Endothelial cell of hepatic sinusoid (primary cell): Measurements from ENCODE around the gene STOX1.
"Not testable (repeated sequence)": the region's sequence is repeated elsewhere in the genome, so short reads cannot be mapped to it uniquely, and the experiment has no call there.

ENCODE experiments used
- in situ Hi-C: cut with HindIII; loops from 2 replicates; pipeline ENCODE4 v1.10.0; 2017; ENCODE audit warnings: low sequenced_read_pairs

STOX1 gene

DNA sequence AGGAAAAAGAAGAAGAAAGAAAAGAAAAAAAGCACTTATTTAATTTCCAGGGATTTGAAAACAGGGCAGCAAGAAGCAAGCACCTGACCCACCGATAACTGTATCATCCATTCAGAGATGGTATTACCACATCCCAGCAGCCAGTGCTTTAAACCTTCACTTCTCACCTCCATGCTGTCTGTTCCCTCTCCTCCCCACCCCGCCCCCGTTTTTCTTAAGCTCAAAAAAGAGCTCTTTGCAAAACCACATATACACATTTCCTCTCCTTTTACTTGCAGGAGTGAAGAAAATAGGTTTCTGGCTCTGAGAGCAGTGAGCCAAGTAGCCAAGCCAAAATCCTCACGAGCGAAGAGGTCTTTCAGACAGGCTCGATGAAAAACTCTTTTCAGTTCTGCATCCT lies 2.2 kb downstream of the STOX1 start:
- in situ Hi-C loops: no loop called here

DNA sequence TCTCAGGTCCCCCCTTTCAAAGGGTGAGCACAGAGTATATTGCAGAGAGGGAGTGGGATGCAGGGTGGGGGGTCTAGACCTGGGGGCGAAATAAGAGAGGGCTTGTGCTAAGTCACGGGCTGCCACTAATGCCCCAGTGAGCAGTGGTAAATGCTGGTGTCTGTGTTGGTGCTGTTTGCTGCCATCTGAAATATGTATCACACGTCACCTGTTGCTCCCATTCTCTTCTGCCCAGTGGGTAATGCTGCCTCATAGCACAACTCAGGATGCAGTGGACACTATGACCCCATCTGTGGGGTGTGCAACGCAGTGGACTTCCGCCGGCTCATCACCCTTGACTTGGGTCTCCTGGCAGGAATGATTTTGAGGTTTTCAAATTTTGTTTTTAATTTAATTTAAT lies 2.6 kb downstream of the STOX1 start:
- in situ Hi-C loops: no loop called here

- in situ Hi-C loops: no loop called here
Observed at GRCh38 chr10:68831961-68832455, 4.7 kb downstream of the STOX1 start.

- in situ Hi-C loops: no loop called here
Observed at GRCh38 chr10:68832601-68833000, 5.3 kb downstream of the STOX1 start.

DNA sequence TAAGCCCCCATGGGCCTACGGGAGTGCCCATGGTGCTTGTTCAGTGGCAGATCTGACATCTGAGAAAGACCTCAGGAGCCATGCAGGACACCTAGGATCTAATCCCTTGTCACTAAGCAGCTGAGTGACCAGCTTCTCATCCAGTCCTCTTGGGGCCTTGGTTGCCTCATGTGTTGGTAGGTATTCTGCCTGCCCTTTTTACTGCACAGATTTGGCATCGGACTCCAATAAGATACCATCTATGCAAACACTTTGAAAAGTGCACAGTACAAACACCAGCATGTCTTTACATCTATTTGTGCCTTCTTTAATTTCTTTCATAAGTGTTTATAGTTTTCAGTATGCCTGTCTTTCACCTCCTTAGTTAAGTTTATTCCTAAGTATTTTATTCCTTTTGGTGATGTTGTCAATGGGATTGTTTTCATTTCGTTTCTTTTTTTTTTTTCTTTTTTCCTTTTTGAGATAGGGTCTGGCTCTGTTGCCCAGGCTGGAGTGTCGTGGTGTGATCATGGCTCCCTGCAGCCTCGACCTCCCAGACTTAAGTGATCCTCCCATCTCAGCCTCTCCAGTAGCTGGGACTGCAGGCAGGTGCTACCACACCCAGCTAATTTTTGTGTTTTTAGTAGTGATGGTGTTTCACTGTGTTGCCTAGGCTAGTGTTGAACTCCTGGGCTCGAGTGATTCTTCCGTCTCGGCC lies 10.4 kb downstream of the STOX1 start:
- in situ Hi-C loops: no loop called here

DNA sequence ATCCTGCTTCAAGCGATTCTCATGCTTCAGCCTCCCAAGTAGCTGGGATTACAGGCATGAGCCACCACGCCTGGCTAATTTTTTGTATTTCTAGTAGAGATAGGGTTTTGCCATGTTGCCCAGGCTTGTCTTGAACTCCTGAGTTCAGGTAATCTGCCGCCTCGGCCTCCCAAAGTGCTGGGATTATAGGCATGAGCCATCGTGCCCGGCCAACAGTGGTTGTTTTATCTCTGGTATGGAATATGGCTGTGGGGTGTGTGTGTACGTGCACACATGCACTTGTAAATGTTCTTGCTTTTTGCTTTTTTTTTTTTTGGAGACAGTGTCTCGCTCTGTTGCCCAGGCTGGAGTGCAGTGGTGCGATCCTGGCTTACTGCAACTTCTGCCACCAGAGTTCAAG lies 13.3 kb downstream of the STOX1 start:
- in situ Hi-C loops: loop anchor here (5.0 kb wide), 1 partner anchor 52 kb away; no protein-coding TSS in a partner anchor

GRCh38 chr10:68848281-68848680 lies 20.9 kb downstream of the STOX1 start:
- in situ Hi-C loops: no loop called here

DNA sequence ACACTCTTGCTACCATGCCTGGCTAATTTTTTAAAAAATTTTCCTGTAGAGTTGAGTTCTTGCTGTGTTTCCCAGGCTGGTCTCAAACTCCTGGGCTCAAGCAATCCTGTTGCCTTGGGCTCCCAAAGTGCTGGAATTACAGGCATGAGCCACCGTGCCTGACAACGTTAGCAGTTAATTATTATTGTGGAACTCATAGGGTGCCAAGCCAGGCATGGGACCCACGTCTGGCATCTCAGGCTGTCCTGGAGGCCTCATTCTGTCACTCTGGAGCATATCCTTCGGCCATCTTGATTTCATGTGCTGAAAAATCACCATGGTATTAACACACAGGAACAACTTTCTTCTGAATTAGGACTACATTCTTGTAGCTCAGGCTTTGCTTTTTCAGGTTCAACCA lies 21.5 kb downstream of the STOX1 start:
- in situ Hi-C loops: no loop called here

DNA sequence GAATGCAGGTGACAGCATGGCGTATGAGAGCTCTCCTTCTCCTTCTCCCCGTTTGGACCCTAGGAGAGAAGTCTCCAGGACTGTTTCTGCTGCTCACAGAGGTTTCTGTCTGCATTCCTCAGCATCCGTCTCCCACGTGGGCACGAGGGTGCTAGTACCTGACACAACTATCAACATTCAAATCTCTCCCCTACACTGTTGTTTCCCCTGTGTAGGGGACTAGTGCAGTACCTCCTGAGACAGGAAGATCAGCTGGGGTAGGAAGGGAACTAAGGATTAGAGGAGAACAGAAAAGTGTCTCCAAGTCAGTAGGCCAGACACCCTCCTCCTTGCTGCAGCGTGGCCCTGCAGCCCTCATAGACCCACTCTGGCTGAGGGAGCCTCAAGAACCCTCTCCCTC lies 29.0 kb downstream of the STOX1 start:
- in situ Hi-C loops: no loop called here

DNA sequence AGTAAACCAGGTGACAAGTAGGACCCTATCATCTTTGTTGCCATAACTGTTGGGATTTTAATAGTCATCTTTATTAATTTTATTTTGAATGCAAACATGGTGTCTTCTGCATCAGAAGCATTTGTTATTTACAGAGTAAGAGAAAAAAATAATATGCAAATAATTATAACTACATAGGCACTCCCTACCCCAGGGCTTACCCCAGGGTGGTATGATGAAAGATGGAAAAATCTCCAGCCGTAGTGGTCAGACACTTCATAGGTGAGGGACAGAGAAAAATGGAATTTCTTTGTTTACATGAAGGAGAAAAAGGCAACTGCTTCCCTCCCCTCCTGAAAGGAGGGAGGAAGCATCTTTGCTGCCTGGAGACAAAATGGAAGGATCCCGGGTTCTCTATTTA lies 29.7 kb downstream of the STOX1 start:
- in situ Hi-C loops: no loop called here

DNA sequence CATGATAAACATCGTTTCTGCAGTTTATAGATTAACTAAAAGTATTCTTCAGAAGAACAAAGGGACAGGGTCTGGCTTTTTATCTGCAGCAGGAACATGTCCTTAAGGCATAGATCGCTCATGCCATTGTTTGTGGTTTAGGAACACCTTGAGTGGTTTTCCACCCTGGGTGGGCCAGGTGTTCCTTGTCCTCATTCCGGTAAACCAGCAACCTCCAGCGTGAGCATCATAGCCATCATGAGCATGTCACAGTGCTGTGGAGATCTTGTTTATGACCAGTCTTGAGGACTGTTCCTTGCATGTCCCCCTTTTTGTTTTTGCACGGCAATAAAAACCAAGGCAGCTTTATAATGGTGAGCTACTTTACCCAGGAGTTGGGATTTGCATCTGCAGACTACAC lies 33.9 kb downstream of the STOX1 start:
- in situ Hi-C loops: no loop called here

GRCh38 chr10:68864611-68865010 lies 37.3 kb downstream of the STOX1 start:
- in situ Hi-C loops: no loop called here

GRCh38 chr10:68868173-68868572 lies 40.8 kb downstream of the STOX1 start:
- in situ Hi-C loops: not testable (repeated sequence)

DNA sequence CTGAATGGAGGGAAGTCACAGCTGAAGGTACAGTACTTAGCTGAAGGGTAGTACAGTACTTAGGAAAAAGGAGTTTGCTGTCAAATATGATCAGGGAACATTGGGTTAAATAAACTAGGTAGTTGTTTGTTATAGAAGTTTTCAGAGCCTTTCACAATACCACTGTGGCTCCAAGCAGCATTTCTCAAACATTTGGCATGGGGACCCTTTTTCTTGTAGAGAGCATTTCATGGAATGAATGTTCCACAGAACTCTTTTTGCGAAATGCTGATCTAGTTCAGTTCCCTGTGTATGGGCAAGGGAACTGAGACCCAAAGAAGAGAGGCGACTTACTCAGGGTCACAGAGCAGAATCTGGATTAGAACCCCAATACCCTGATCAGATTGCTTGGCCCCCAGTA lies 42.3 kb downstream of the STOX1 start:
- in situ Hi-C loops: no loop called here

DNA sequence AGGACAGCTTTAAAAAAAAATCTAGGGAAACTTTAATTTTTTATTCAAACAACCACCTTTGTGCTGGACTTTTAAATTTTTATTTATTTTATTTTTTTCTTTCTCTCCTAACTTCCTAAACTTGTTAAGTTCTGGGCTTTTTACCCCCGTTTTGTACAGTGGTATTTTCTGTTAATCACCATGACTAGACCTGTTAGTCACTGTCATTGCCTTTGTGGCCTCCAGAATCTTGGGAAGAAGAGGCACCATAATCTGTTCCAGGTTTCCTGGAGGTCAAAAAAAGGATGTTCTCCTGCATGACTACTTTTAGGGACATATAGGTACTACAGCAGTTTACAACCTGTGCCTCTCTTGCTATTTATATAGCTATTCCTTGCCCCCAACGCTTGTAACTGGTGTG lies 42.7 kb downstream of the STOX1 start:
- in situ Hi-C loops: no loop called here

DNA sequence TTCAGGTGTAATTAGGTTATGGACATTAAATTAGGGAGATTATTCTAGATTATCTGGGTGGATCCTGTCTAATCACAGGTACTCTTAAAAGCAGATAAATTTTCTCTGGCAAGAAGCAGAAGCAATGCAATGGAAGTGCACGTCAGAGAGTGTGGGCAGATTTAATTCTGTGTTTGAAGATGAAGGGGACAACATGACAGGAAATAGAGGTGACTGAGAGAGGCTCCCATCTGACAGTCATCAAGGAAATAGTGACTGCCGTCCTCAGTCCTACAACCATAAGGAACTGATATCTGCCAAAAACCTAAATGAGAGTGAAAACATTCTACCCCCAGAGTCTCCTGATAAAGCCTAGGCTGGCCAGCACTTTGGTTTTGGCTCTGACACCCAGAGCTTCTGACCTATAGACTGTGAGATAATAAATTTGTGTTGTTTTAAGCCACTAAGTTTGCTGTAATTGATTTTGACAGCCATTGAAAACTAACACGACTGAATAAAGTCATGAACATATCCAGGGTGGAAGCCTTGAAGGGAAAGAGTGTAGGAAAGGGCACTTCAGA lies 43.3 kb downstream of the STOX1 start:
- in situ Hi-C loops: no loop called here

DNA sequence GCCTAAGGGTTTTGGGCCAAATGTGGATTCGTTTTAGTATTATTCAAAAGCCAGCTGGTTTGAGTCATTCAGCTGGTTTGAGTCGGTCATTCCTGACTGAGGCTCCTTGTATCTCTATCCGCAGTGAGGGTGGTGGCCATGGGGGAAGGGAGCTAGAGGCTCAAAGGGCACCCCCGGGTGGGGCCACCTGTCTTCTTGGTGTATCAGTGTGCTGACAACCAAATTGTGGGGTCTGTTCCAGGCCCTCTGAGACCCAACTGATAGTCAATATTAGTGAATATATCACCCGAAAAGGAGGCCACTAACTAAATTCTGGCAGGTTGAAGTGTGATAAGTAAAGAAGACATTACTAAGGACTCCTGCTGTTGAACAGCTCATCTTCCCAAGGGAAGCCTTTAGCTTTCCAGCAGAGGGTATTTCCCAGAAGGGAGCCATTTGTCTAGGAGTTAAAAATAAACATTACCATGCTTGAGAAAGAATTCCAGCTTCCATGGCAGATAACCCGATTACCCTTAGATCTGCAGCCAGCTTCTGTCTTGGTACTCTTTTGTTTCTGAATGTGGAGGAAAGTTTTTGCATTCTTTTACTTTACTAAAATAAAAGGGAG lies 43.9 kb downstream of the STOX1 start:
- in situ Hi-C loops: no loop called here

- in situ Hi-C loops: no loop called here
Observed at GRCh38 chr10:68871731-68872342, 44.5 kb downstream of the STOX1 start.

- in situ Hi-C loops: no loop called here
Observed at GRCh38 chr10:68876246-68877138, 49.2 kb downstream of the STOX1 start.

- in situ Hi-C loops: no loop called here
Observed at GRCh38 chr10:68877482-68878110, 50.3 kb downstream of the STOX1 start.
